VCaP (cell line): Measurements from ENCODE around the gene HOXD4.

ENCODE experiments used
- H3K27ac ChIP-seq: fragments of 450-650 bp; 2 replicates; pipeline ENCODE4 v1.5.1; 2017
- TF ChIP-seq, protein P1 (sequence below): fragments of 450-650 bp; conservative IDR thresholded peaks from 2 replicates; pipeline ENCODE4 v1.5.1; 2017; ENCODE audit warnings: mild to moderate bottlenecking, moderate library complexity

HOXD4 gene

GRCh38 chr2:176115883-176116813 is 35.2 kb upstream of the HOXD4 start, which contains the start of gene HOXD10:
HOXD10 (plus strand) TSS chr2:176116778; CDS start chr2:176116834, 56 bp downstream.
- TF ChIP-seq, protein P1, sequence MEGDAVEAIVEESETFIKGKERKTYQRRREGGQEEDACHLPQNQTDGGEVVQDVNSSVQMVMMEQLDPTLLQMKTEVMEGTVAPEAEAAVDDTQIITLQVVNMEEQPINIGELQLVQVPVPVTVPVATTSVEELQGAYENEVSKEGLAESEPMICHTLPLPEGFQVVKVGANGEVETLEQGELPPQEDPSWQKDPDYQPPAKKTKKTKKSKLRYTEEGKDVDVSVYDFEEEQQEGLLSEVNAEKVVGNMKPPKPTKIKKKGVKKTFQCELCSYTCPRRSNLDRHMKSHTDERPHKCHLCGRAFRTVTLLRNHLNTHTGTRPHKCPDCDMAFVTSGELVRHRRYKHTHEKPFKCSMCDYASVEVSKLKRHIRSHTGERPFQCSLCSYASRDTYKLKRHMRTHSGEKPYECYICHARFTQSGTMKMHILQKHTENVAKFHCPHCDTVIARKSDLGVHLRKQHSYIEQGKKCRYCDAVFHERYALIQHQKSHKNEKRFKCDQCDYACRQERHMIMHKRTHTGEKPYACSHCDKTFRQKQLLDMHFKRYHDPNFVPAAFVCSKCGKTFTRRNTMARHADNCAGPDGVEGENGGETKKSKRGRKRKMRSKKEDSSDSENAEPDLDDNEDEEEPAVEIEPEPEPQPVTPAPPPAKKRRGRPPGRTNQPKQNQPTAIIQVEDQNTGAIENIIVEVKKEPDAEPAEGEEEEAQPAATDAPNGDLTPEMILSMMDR = no peak
- no peak within 1 kb of the TSS for H3K27ac ChIP-seq

DNA sequence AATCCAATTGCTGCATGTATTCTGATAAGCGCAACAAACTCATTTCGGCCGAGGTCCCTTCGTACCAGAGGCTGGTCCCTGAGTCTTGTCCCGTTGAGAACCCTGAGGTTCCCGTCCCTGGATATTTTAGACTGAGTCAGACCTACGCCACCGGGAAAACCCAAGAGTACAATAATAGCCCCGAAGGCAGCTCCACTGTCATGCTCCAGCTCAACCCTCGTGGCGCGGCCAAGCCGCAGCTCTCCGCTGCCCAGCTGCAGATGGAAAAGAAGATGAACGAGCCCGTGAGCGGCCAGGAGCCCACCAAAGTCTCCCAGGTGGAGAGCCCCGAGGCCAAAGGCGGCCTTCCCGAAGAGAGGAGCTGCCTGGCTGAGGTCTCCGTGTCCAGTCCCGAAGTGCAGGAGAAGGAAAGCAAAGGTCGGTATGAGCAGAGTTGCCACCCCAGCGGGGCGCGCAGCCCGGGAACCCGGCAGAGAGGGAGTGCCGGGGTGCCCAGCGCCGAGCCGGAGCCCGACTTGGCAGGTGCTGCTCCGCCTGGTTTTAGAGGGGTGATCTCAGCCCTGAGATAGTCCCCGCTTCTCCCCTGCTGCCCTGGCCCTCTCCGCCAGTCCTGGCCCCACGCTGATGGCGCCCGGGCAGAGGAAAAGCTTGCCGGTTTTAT is 34.1 kb upstream of the HOXD4 start:
- TF ChIP-seq, protein P1 = no peak
- no peak overlapping the region for H3K27ac ChIP-seq

GRCh38 chr2:176117823-176118371 is 33.5 kb upstream of the HOXD4 start:
- no peak overlapping the region for H3K27ac ChIP-seq
- TF ChIP-seq, protein P1 = no peak

DNA sequence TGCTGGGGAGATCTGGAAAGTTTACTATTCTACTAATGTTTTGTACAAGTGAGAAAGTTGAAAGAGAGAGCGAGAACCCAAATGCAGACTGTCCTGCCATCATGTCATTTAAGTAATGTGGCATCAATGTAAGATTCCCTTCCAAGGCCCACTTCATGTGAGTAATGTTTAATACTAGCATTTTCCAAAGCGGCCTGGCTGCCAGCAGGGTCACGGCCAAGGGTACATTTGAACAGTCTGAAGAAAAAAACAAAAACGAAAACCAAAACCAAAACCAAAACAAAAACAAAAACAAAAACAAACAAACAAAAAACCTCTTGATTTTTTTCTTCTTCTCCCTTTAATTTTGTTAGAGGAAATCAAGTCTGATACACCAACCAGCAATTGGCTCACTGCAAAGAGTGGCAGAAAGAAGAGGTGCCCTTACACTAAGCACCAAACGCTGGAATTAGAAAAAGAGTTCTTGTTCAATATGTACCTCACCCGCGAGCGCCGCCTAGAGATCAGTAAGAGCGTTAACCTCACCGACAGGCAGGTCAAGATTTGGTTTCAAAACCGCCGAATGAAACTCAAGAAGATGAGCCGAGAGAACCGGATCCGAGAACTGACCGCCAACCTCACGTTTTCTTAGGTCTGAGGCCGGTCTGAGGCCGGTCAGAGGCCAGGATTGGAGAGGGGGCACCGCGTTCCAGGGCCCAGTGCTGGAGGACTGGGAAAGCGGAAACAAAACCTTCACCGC is 32.6 kb upstream of the HOXD4 start:
- no peak overlapping the region for H3K27ac ChIP-seq
- TF ChIP-seq, protein P1 = no peak

DNA sequence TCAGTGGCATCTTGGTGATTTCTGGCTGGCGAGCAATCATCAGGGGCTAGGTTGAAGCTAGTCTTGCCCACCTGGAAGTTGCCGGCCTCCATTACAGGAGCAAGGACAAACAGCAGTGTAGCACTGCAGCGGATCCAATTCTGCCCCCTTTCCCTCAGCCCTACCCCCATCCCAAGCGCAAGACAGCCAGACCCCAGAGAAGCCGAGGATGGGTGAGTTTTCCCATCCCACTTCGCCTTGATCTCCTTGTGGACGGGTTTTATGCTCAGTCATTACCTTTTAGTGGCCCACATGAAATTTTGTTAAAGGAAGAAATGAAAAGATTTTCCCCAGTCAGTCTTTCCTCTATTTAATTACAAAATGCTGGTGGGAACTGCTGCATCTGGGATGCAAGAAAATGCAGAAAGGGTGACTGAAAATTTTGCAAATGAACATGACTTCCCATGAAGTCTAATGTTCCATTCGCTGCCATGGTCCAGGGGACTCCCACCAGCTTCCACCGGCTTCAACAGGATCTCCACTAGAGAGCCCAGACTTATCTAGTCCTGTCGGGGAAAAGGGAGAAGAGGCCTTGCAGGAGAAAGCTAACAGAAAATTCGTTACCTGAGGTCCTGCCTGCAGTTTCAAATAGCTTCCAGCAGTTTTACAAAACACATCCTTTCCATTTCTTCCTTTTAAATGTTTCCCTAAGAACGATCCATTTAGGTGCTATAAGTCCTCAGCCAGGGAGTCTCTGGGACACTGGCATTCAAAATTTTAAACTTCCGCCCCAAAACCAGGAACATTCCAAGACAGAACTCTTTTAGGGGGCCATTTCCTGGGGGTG is 30.8 kb upstream of the HOXD4 start:
- TF ChIP-seq, protein P1 = no peak
- H3K27ac ChIP-seq = no peak overlapping the region

- TF ChIP-seq, protein P1 = no peak
- no peak overlapping the region for H3K27ac ChIP-seq
Measured at GRCh38 chr2:176121190-176122051, 29.9 kb upstream of the HOXD4 start.
